Measurements from ENCODE around the gene GNAI2.

Gene GNAI2

GRCh38 chr3:50189989-50190388, 46.0 kb upstream of the GNAI2 start:
- Histone ChIP-seq H2AFZ (ENCODE audit: low read length) (no peak overlapping the region), H3K27me3 (ENCODE audit: insufficient read depth, low read length, poor library complexity, severe bottlenecking) (no peaks in the 10 kb centered on the region), H4K20me1 (ENCODE audit: insufficient read depth, low read length, poor library complexity, severe bottlenecking) (no peaks in the 10 kb centered on the region), H3K36me3 (ENCODE audit: insufficient read depth, low read length) (no peaks in the 10 kb centered on the region), H3F3A (ENCODE audit: low read depth) (no peaks in the 10 kb centered on the region), H3K9me3 (ENCODE audit: insufficient read depth, low read depth, low read length) (no peaks in the 10 kb centered on the region), H3K4me2 (ENCODE audit: low read depth, low read length, poor library complexity, severe bottlenecking) (no peak overlapping the region), H3K4me1 (ENCODE audit: insufficient read depth, low read length, poor library complexity, severe bottlenecking) (no peaks in the 10 kb centered on the region), H3K9ac (ENCODE audit: low read depth, low read length, poor library complexity, severe bottlenecking) (no peak overlapping the region), H3K9me2 (replicated peaks; ENCODE audit: low read depth, low read length) (no peaks in the 10 kb centered on the region), H3K79me2 (ENCODE audit: insufficient read depth, low read length) (no peaks in the 10 kb centered on the region), H3K4me3 (ENCODE audit: low read length, poor library complexity, severe bottlenecking) (no peak overlapping the region)
- TF ChIP-seq EZH2phosphoT487 (IDR thresholded peaks at IDR 0.05; ENCODE audit: borderline replicate concordance) (no peak), CTCF (conservative IDR thresholded peaks at IDR 0.05; ENCODE audit: low read length) (no peak)

DNA sequence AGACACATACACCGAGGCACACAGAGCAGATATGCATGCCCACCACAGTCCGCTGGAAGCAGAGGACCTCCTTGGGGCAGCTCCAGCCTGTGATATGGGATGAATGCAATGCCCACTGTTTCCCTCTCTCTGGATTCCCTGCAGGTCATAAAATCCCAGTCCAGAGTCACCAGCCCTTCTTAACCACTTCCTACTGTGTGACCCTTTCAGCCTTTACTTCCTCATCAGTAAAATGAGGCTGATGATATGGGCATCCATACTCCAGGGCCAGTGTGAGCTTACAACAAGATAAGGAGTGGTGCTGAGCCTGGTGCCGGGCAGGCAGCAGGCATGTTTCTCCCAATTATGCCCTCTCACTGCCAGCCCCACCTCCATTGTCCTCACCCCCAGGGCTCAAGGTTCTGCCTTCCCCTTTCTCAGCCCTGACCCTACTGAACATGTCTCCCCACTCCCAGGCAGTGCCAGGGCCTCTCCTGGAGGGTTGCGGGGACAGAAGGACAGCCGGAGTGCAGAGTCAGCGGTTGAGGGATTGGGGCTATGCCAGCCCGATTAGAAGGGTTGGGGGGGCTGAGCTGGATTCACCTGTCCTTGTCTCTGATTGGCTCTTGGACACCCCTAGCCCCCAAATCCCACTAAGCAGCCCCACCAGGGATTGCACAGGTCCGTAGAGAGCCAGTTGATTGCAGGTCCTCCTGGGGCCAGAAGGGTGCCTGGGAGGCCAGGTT, 44.9 kb upstream of the GNAI2 start, which contains the start of gene GNAT1:
TSS of gene GNAT1 (plus strand) at position 675 of the 725 bp plus-strand sequence. CDS start 116 bp downstream, outside the sequence.
- Histone ChIP-seq H3K4me3 (ENCODE audit: low read length, poor library complexity, severe bottlenecking) (no peak within 1 kb of the TSS), H3F3A (ENCODE audit: low read depth) (no peaks in the 10 kb centered on the region), H3K9ac (ENCODE audit: low read depth, low read length, poor library complexity, severe bottlenecking) (no peak within 1 kb of the TSS), H2AFZ (ENCODE audit: low read length) (no peak within 1 kb of the TSS), H3K4me2 (ENCODE audit: low read depth, low read length, poor library complexity, severe bottlenecking) (no peak within 1 kb of the TSS), H3K9me3 (ENCODE audit: insufficient read depth, low read depth, low read length) (no peaks in the 10 kb centered on the region), H3K79me2 (ENCODE audit: insufficient read depth, low read length) (no peaks in the 10 kb centered on the region), H3K4me1 (ENCODE audit: insufficient read depth, low read length, poor library complexity, severe bottlenecking) (no peaks in the 10 kb centered on the region), H3K36me3 (ENCODE audit: insufficient read depth, low read length) (no peaks in the 10 kb centered on the region), H4K20me1 (ENCODE audit: insufficient read depth, low read length, poor library complexity, severe bottlenecking) (no peaks in the 10 kb centered on the region), H3K9me2 (replicated peaks; ENCODE audit: low read depth, low read length) (no peaks in the 10 kb centered on the region), H3K27me3 (ENCODE audit: insufficient read depth, low read length, poor library complexity, severe bottlenecking) (no peaks in the 10 kb centered on the region)
- TF ChIP-seq EZH2phosphoT487 (IDR thresholded peaks at IDR 0.05; ENCODE audit: borderline replicate concordance): no peak
- no peak for TF ChIP-seq CTCF (conservative IDR thresholded peaks at IDR 0.05; ENCODE audit: low read length)

GRCh38 chr3:50192124-50192523, 43.9 kb upstream of the GNAI2 start:
- Histone ChIP-seq H3K27me3 (ENCODE audit: insufficient read depth, low read length, poor library complexity, severe bottlenecking) (no peaks in the 10 kb centered on the region), H2AFZ (ENCODE audit: low read length) (no peak overlapping the region), H4K20me1 (ENCODE audit: insufficient read depth, low read length, poor library complexity, severe bottlenecking) (no peaks in the 10 kb centered on the region), H3K4me1 (ENCODE audit: insufficient read depth, low read length, poor library complexity, severe bottlenecking) (no peaks in the 10 kb centered on the region), H3K9ac (ENCODE audit: low read depth, low read length, poor library complexity, severe bottlenecking) (no peak overlapping the region), H3F3A (ENCODE audit: low read depth) (no peaks in the 10 kb centered on the region), H3K9me3 (ENCODE audit: insufficient read depth, low read depth, low read length) (no peaks in the 10 kb centered on the region), H3K36me3 (ENCODE audit: insufficient read depth, low read length) (no peaks in the 10 kb centered on the region), H3K79me2 (ENCODE audit: insufficient read depth, low read length) (no peaks in the 10 kb centered on the region), H3K4me2 (ENCODE audit: low read depth, low read length, poor library complexity, severe bottlenecking) (no peak overlapping the region), H3K4me3 (ENCODE audit: low read length, poor library complexity, severe bottlenecking) (no peak overlapping the region), H3K9me2 (replicated peaks; ENCODE audit: low read depth, low read length) (no peaks in the 10 kb centered on the region)
- TF ChIP-seq EZH2phosphoT487 (IDR thresholded peaks at IDR 0.05; ENCODE audit: borderline replicate concordance): no peak
- TF ChIP-seq CTCF (conservative IDR thresholded peaks at IDR 0.05; ENCODE audit: low read length): no peak
